GM19328 (cell line): Measurements from ENCODE around the gene UQCRC1.

Experiments used
- ATAC-seq: cut with Tn5 transposase; IDR thresholded peaks from one replicate; pipeline ENCODE4 v1.9.1; 2021; ENCODE audit warnings: mild to moderate bottlenecking, moderate library complexity; ENCODE audit not compliant: unreplicated experiment

Gene UQCRC1

DNA sequence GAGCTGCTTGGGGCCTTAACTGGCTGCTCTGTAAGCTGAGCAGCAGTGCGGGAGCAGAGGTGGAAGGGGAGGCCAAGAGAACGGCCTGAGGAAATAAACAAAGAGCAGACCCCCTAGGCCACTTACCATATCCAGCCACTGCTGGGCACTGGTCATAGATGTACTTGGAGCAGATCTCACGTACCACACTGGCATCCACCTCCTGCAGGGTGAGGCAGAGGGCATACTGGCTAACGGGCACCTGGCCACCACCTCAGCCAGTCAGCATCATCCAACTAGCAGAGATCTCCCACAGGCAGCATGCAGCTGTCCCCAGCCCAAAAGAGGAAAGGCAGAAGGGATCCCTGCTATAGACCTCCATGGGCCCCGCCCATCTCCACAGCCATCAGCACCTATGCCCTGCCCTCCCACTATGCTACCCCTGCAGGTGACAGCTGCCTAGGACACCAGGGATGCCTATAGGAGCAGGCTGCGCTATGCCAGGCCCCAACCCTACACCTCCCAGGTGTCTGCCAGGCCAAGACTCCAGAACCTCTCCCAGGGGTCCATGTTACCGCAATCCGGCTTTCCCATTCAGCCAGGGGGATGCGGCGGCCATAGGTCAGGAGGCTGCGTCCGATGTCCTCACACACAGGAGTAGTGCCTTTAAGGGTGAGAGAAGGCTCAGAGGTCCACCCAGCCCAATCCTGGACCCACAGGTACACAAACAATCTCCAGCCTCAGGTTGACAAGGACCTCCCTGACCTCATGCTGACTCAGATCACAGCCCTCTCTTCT lies 9.7 kb downstream of the UQCRC1 start:
- no peak for ATAC-seq

DNA sequence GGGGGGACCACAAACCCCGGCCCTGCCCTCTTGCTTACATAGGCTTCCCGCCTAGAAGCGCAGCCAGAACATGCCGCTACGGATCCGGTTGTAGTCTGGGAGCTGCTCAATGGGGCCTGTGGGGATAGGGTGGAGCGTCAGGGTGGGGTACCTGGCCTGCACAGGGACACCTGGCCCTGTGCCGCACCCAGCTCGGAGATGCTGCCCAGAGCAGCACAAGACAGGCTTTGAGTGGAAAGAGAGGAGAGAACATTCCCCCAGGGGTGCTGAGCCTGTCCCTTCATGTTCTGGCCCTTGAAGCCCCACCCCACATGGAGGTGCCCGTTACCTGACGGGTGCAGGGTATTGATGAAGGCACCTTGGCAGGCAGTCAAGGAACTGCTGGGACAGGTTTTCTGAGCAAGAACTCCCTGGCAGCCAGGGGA lies 10.4 kb downstream of the UQCRC1 start:
- no peak for ATAC-seq

DNA sequence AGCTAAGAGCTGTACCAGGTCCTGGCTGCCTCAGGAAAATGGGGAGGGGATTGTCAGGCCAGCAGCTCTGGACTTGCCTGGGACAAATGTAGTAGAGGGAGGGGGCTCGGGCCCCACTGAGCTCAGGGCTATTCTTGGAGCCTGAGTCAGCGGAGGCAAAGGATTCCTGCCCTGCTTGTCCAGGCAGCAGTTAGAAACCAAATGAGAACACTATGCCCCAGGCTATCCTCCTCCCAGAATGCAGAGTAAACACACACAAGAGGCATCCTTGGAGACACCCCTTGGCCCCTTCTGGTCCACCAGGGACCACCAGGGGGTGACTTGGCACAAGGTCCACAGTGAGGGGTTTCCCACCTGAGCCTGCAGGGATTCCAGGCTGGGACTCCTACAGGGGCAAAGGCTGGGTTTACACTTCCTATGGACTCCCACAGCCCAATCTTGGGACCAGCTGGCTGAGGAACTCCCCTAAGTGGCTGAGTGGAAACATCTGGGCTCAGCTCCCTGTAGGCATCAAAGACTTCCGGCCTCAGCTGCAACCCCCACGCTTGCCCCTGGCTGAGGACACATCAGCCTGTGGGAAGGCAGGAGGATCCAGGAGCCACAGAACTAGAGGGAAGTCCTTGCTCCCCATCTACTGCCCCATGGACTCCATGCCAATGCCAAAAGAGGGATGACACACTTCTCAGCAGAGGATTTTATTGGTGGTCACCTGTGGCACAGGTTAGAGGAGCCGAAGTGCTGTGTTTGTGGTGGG lies 10.9 kb downstream of the UQCRC1 start:
- no peak for ATAC-seq

DNA sequence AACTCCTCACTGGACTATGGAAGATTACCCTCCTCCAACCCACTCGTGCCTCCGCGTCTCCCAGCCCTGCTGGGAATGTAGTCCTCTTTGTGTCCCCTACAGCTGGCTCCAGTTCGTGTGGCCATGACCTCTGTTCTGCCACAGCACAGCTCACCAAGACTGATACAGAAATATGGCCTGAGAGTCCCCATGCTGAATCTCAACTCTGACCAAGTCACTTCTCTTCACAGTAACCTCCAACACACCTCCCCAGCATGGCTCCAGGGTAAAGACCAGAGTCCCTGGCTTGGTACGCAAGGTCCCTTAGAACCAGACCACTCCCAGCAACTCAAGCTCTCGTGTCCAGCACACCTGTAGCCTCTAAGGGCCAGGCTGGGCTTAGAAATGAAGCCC lies 12.0 kb downstream of the UQCRC1 start:
- no peak for ATAC-seq

DNA sequence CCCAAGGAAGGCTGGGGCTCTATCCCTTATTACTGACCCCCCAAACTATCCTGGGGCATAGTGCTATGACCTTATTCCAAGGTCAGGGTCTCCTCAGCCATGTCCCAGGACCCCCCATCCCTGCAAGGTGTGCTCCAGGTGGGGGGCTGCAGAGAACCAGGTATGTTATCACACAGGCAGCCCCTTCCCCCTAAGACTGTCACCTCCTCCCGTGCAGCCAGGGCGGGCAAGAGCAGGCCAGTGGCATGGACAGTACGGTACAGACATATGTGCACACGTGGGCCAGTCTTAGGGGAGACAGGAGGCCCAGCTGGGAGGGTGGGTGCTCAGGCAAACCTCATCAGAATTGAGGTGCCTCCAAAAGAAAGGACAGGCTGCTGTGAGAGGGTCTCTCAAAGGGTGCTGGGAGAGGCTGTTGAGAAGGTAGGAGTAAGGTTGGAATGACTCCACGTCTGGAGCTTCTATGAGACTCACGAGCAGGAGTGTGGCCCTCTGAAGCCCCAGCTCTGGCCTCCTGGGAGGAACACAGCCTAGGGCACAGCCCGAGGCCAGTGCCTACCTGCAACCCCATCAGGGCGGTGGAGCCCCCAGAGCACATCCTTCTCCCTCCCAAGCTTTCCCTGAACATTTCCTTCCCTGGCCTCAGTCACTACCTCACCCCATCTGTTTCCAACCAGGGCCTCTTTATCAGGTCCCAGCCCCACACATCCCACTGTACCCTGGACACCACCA lies 12.6 kb downstream of the UQCRC1 start:
- no peak for ATAC-seq

DNA sequence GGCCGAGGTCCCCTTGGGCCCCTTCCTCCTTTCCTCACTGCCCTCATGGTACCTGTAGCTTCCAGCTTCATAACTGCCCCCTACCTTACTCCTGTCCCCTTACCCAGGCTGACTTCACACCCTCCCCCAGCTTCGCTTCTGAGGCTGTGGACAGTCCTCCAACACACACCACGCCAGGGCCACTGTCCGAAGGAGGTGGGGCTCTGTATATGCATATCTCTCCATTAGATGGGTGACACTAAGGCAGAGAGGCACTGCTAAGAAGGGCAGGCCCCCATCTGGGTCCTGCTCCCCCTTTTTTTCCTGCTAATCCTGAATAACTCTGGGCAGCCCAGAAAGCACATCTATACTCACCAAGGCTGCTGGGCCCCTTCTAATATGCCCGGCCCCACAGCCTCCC lies 13.3 kb downstream of the UQCRC1 start:
- no peak for ATAC-seq

DNA sequence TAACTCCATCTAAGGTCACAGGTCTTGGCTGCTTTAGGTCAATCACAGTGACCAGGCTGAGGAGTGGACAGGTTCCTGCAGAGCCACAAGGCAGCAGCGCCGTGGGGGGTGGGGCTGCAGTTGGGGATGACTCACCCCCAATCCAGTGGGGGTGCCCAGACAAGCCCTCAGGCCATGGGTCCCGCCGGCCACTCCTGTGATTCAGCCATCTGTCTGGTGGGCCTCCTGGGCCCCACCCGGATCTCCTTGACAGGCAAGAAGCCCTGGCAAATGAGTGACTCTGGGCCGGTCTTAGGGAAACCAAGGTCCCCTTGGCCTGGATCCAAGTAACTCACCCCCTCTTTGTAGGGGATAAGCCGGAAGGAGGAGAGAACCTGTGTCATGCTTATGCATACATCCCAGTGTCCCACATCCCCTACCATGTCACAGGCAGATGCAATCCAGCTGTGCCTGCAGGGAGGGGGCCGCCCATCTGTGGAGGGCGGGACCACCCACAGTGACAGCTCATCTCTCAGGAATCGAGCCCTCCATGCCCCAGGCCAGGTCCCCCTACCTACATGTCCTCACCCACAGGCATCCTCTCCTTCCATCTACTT lies 13.8 kb downstream of the UQCRC1 start:
- ATAC-seq = no peak

DNA sequence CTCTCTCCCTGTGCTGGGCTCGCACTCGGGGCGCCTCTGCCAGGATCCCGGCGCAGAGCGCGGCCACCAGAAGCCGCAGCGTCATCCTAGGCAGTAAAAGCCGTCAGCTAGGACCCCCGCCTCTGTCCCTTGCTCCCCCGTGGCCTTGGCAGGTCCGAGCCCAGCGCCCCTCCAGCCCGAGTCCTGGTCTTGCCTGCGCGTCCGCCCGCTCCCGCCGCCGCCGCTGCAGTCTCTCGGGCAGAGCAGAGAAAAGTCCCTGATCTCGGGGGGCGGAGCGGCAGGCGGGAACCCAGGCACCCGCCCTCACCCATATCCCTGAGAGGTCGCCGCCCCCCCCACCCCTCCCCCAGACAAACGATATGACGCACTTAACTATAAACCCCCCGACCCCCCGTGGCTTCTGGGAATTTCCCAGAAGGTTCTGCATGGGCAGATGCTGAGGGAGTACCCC lies 14.3 kb downstream of the UQCRC1 start, which contains the start of gene COL7A1:
Gene COL7A1, minus strand, starts transcription at position 255 of the 451 bp plus-strand sequence. Its CDS starts 170 bp downstream, at position 85.
- no peak for ATAC-seq

DNA sequence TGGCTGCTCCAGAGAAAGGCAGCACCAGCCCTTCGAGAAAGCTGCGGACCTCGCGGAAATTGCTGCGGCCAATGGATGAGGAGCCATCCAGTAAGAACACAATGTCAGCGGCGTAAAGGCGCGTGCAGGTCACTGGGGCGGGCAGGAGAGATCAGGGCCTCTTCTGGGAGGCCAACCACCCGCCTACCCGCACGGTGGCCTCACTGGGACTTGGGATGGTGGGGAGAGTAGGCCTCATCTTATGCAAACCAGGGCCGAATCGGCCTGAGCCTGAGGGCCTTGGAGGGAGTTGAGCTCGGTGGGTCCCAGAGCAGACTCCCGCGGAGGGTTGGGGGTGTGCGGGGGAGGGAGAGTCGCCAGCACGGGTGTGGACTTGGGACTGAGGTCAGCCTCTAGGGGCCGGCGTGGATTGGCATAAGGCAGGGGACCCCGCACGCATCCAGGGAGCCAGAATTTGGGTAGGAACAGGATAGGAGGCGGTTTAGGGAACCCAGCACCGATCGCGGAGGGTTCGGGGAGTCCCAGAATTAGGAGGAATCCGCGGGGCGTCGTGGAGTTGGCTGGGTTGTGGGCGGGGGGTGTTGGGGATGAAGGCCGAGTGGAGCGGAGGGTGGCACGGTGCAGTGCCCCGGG lies 14.9 kb downstream of the UQCRC1 start:
- ATAC-seq = no peak

DNA sequence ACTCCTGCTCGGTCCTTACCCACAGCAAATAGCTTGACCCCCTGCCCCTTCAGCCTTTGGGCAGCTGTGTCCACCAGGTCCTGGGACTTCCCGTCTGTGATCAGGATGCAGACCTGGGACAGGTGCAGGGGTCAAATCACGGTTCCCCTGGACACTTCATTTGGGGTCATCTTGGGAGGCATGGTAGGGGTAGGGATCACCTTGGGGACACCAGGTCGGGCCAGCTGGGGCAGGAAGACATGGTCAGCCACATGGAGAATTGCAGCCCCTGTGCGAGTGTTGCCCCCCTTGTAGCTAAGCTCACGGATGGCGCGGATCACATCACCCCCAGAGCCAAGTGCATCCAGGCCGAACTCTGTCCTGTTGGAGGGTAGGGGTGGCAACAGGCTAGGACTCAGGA lies 16.1 kb downstream of the UQCRC1 start:
- ATAC-seq = no peak

DNA sequence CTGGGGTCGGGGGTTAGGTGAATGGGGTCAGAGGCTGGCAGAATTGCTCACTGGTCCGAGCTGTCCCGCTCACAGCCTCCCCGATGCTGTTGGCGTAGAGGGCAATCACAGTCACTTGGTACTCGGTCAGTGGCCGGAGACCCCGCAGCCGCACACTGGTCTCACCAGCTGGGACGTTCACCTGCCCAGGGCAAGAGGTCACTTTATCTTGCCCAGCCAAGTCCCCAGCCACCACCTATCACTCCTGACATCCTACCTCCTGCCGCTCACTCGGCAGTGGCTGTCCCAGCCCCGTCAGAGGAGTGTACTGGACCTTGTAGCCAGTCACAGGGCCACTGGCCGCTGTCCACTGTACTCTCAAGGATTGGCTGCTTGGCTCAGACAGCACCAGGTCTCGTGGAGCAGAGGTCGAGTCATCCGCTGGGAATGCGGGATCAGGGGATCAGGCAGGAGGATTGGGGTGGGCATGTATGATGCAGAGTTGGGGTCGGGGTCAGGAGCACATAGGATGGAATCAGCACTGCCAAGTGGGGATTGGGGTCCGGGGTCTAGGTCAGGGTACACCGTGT lies 16.8 kb downstream of the UQCRC1 start:
- no peak for ATAC-seq

DNA sequence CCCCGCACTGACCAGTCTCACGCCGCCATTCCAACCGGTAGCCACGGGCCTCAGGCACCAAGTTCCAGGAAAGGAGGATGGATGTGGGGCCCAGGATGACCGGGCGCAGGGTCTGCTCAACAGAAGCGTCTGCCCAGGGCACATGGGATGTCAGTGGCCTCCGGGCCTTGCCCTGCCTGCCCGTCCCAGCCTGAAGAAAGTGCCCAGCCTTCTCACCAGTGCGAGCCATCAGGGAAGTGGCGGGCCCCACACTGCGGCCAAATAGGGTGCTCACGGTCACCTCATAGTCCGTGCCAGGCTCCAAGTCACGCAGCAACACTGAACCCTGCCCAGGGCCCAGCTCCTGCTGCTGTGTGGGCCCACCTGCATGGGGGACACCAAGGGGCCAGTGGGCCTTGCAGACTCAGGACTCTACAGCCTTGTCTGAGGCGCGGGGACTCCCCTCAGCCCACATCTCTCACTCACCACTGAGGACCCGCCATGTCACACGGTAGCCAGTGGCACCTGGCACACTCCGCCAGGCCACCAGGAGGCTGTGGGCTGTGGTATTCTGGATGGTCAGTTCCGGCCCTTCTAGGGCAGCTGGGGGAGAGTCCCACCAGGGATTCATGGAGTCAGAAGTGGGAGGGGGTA lies 17.4 kb downstream of the UQCRC1 start:
- no peak for ATAC-seq

DNA sequence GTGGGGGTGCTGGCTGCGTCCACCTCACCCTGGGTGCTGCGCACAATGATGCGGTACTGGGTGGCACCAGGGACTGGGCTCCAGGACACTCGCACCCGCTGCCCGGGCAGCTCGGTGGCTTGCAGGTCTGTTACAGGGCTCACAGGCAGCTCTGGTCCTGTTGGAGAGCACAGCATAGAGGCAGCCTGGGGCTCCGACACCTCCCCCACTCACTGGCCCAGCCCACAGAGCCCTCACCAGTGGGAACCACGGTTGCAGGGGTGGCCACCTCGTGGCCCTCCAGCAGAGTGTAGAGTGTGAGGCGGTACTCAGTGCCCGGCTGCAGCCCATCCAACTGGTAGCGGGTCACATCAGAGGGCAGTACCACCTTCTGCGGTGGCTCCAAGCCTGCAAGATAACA lies 18.0 kb downstream of the UQCRC1 start:
- no peak for ATAC-seq

DNA sequence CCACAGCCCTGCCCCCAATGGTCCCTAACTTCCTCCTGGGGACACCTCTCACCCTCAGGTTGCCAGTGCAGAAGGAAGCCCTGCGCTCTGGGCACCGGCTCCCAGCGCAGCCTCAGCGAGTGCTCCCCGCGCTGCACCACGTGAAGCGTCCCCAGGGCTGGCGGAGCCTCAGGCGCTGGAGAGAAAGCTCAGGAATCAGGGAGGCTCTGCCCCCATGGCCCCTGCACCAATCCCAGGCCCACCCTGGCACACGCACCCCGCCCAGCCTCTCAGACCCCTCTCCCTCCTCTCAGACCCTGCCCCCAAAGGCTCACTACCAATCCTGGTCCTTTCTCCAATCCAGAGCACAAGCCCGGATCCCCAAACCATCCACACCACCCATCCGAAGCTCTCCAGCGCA lies 21.2 kb downstream of the UQCRC1 start:
- no peak for ATAC-seq

DNA sequence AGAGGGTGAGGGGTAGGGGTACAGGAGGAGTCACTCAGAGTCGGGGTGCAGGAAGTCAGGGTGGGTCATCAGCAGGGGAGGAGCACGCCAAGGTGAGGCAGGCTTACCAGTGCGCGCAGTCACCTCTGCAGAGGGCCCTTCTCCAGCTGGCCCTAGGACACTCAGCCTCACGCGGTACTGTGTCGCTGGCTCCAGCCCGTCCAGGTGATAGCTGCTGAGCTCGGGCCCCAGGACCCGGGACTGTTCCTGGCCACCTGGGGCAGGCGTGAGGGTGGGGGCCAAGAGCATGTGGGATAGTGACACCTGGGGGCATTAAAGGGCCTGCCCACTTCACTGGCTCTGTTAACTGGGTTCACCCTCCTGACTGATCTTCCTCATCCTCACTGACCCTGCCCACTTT lies 21.8 kb downstream of the UQCRC1 start:
- ATAC-seq = no peak

DNA sequence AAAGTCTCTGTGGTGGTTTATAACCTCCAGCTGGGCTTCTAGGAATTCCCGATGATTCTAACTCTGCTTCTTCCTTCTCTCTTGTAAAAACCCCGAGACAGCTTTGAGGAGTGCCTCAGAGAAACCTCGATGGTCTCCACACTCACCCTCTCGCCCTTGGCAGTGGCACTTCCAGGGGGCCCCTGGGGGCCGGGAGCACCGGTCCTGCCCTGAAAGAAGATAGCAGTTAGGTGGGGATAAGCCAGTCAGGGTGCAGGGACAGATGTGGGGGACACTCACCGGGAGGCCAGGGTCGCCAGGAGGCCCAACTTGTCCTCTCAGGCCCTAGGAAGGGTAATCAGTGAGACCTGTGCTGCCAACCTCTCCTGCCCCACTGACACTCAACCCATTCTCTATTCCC lies 24.0 kb downstream of the UQCRC1 start:
- ATAC-seq = no peak

DNA sequence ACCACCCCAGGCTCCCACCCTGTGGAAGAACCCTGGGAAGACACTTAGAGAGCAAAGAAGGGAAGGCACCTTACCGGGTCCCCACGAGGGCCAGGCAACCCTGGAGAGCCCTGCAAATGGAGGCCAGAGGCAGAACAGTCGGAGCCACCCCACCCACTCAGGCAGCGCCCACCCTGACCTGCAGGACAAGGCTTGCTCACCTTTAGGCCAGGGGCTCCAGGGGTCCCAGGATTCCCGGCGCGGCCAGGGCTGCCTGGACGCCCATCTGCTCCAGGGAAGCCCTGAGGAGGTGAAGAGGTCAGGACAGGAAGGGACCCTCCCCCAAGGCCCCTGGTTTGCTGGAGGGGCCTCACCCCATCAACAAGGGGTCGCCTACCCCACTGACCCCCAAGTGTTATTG lies 24.6 kb downstream of the UQCRC1 start:
- no peak for ATAC-seq

DNA sequence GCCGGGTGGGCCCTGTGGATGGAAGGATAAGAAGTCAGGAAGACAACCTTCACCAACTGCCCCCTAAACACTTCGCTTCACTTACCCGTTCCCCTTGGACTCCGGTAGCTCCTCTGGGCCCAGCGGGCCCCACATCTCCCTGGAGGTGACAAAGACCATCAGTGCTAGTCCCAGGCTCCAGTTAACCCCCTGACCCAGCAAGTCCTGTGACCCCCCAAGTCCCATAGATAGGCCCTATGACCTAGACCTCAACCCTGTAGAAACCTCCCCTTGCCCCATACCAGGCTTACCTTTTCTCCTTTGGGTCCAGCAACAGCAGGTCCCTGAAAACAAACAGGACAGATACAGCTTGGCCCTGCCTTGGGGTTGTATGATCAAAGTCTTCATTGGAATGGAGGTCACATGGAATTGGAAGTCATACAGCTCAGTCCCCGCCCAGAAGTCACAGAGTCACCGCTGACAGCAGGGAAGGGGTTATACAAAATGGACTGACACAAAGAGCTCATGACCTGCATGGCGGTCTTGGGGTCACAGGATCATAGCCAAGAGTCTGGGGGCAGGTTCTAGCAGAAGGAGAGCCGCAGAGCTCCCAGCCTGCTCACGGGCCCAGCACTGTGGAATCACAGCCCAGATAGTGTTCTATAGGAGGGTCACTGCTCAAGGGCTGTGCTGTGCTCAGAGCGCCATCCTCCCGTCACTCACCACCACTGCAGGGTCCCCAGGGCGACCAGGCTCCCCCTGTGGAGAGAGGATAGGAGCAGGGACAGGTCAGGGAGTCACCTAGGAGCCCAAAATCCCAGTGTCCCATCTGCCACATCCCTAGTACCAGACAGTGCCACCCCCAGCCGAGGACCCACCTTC lies 27.6 kb downstream of the UQCRC1 start:
- ATAC-seq = no peak

DNA sequence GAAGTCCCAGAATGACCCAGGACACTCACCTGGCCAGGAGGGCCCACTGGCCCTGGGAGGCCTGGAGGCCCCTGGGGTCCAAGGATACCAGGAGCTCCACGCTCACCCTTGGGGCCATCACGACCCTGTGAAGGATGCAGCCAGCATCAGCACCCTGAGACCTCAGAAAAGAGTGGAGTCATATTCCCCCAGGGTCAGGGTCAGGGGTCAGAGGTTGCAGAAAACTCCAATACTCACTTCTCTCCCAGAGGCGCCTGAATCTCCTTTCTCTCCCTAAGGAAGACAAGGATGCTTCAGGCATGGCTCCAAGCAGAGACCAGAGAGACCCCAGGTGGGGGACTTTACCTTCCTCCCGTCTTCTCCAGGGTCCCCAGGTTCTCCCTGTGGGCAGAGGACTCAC lies 32.8 kb downstream of the UQCRC1 start:
- no peak for ATAC-seq
